ENCODE measurements around the gene UBE3D. TPM values are rescaled to one million over a fixed set of nuclear protein-coding genes. Genes with fewer than 3 reads are reported as not detected.

UBE3D gene
- total RNA-seq, 4 donors from 2014 or later: 0.82 to 4.6 (median 3.2) TPM

GRCh38 chr6:82870582-82871172 lies 195.0 kb downstream of the UBE3D start:
- Histone ChIP-seq H3K9me3 (no peaks in the 10 kb centered on the region), H3K27ac (no peak overlapping the region), H3K4me1 (no peaks in the 10 kb centered on the region), H3K36me3 (no peaks in the 10 kb centered on the region), H3K4me3 (no peak overlapping the region), H3K27me3 (no peaks in the 10 kb centered on the region)
- intact Hi-C loops (cut with DNase I; ENCODE audit: low total_unique reads) (no loop called here), in situ Hi-C loops (cut with MboI; ENCODE audit: low sequenced_read_pairs in 4 of 4) (no loop called here)
- no peak for ATAC-seq
- no peak for TF ChIP-seq CTCF (IDR thresholded peaks at IDR 0.05 in 4 of 5, conservative IDR thresholded peaks at IDR 0.05 in 1 of 5)
- TF ChIP-seq POLR2A (IDR thresholded peaks at IDR 0.05): no peak
- no peak for DNase-seq

GRCh38 chr6:82869493-82869892 lies 196.1 kb downstream of the UBE3D start:
- H3K4me3 ChIP-seq: no peak overlapping the region
- no peaks in the 10 kb centered on the region for H3K4me1 ChIP-seq
- H3K27me3 ChIP-seq: no peaks in the 10 kb centered on the region
- H3K27ac ChIP-seq: no peak overlapping the region
- ATAC-seq (no peak), DNase-seq (no peak)
- no peaks in the 10 kb centered on the region for H3K9me3 ChIP-seq
- intact Hi-C loops (cut with DNase I; ENCODE audit: low total_unique reads): no loop called here
- no peak for TF ChIP-seq CTCF (IDR thresholded peaks at IDR 0.05 in 4 of 5, conservative IDR thresholded peaks at IDR 0.05 in 1 of 5)
- no peak for TF ChIP-seq POLR2A (IDR thresholded peaks at IDR 0.05)
- no peaks in the 10 kb centered on the region for H3K36me3 ChIP-seq
- in situ Hi-C loops (cut with MboI; ENCODE audit: low sequenced_read_pairs in 4 of 4): no loop called here

- Histone ChIP-seq H3K4me3 (no peak overlapping the region), H3K36me3 (no peaks in the 10 kb centered on the region), H3K27me3 (no peaks in the 10 kb centered on the region), H3K4me1 (no peaks in the 10 kb centered on the region), H3K27ac (no peak overlapping the region), H3K9me3 (no peaks in the 10 kb centered on the region)
- no peak for TF ChIP-seq POLR2A (IDR thresholded peaks at IDR 0.05)
- no peak for TF ChIP-seq CTCF (IDR thresholded peaks at IDR 0.05 in 4 of 5, conservative IDR thresholded peaks at IDR 0.05 in 1 of 5)
- DNase-seq (no peak), ATAC-seq (no peak)
- intact Hi-C loops (cut with DNase I; ENCODE audit: low total_unique reads): no loop called here
- in situ Hi-C loops (cut with MboI; ENCODE audit: low sequenced_read_pairs in 4 of 4): no loop called here
Measured at GRCh38 chr6:82867946-82868345, 197.7 kb downstream of the UBE3D start.

GRCh38 chr6:82866446-82866845 lies 199.2 kb downstream of the UBE3D start:
- H3K9me3 ChIP-seq: no peaks in the 10 kb centered on the region
- in situ Hi-C loops (cut with MboI; ENCODE audit: low sequenced_read_pairs in 4 of 4) (no loop called here), intact Hi-C loops (cut with DNase I; ENCODE audit: low total_unique reads) (no loop called here)
- H3K36me3 ChIP-seq: no peaks in the 10 kb centered on the region
- no peak overlapping the region for H3K27ac ChIP-seq
- H3K4me1 ChIP-seq: no peaks in the 10 kb centered on the region
- no peak for DNase-seq
- no peak for TF ChIP-seq POLR2A (IDR thresholded peaks at IDR 0.05)
- TF ChIP-seq CTCF (IDR thresholded peaks at IDR 0.05 in 4 of 5, conservative IDR thresholded peaks at IDR 0.05 in 1 of 5): no peak
- no peaks in the 10 kb centered on the region for H3K27me3 ChIP-seq
- ATAC-seq: no peak
- H3K4me3 ChIP-seq: no peak overlapping the region

GRCh38 chr6:82865461-82865860 lies 200.2 kb downstream of the UBE3D start:
- Histone ChIP-seq H3K4me3 (no peak overlapping the region), H3K27me3 (no peaks in the 10 kb centered on the region), H3K36me3 (no peaks in the 10 kb centered on the region), H3K9me3 (no peaks in the 10 kb centered on the region), H3K4me1 (no peaks in the 10 kb centered on the region), H3K27ac (no peak overlapping the region)
- no peak for TF ChIP-seq POLR2A (IDR thresholded peaks at IDR 0.05)
- no peak for TF ChIP-seq CTCF (IDR thresholded peaks at IDR 0.05 in 4 of 5, conservative IDR thresholded peaks at IDR 0.05 in 1 of 5)
- in situ Hi-C loops (cut with MboI; ENCODE audit: low sequenced_read_pairs in 4 of 4) (no loop called here), intact Hi-C loops (cut with DNase I; ENCODE audit: low total_unique reads) (no loop called here)
- DNase-seq (no peak), ATAC-seq (no peak)
